Measurements from ENCODE around the gene VAT1L. TPM values are rescaled to one million over a fixed set of nuclear protein-coding genes. Genes with fewer than 3 reads are reported as not detected.
A peak's percentile ranks its signal among the peaks of the same experiment; 100 is the strongest.

Gene VAT1L
- total and polyA plus RNA-seq, 8 donors = 0.32 to 10.7 (median 1.3) TPM

DNA sequence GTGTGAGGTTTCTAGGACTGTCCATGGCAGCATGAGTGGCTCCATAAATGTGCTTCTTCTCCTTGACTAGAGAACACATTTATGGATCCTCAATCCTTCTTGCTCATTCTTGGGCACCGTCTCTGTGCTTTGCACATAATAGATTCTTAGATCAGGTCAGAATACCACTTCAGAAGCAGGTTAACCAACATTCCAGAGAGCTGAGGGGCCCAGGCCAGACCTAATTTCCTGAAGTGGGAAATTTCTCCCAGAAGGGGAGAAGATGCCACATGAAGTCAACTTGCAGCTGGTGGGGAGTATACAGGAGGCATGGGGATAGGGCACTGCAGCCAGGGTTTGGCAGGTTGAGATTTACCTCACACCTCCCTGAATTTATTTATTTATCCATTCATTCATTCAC lies 24.4 kb upstream of the VAT1L start:
- DNase-seq = no peak
- Histone ChIP-seq H3K27me3 (no peaks in the 10 kb centered on the region), H3K4me3 (no peak overlapping the region), H3K9me3 (no peaks in the 10 kb centered on the region), H3K4me1 (peaks cover 0 to 4% (median 0%) of the 10 kb centered on the region in 3 donors), H3K36me3 (no peaks in the 10 kb centered on the region), H3K27ac (no peak overlapping the region)
- 68 to 93% methylated on average over 1 of the region's 1 CpG for WGBS, 2 donors
- FAIRE-seq = no peak
- TF ChIP-seq, protein P1, sequence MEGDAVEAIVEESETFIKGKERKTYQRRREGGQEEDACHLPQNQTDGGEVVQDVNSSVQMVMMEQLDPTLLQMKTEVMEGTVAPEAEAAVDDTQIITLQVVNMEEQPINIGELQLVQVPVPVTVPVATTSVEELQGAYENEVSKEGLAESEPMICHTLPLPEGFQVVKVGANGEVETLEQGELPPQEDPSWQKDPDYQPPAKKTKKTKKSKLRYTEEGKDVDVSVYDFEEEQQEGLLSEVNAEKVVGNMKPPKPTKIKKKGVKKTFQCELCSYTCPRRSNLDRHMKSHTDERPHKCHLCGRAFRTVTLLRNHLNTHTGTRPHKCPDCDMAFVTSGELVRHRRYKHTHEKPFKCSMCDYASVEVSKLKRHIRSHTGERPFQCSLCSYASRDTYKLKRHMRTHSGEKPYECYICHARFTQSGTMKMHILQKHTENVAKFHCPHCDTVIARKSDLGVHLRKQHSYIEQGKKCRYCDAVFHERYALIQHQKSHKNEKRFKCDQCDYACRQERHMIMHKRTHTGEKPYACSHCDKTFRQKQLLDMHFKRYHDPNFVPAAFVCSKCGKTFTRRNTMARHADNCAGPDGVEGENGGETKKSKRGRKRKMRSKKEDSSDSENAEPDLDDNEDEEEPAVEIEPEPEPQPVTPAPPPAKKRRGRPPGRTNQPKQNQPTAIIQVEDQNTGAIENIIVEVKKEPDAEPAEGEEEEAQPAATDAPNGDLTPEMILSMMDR (IDR thresholded peaks at IDR 0.05) = no peak
- no peak for ATAC-seq
- intact Hi-C loops (cut with DNase I) = no loop called here

DNA sequence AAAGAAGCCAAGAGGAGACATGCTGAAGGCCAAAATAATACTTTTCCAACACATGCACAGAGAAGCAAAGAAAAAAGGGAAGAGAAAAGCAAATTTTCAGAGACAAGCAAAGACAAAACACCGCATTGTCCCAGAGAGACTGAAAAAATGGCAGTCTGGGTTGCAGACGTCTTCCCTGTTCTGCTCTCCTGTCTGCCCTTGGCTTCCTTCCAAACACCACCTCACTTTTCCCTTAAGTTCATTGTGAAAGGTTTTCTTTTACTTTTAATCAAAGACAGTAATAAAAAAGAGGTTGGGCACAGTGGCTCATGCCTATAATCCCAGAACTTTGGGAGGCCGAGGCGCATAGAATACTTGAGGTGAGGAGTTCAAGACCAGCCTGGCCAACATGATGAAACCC lies 21.2 kb upstream of the VAT1L start:
- no peak for DNase-seq
- WGBS, 2 donors = 76 to 86% methylated on average over 4 of the region's 4 CpGs
- no peak for ATAC-seq
- Histone ChIP-seq H3K27ac (no peak overlapping the region), H3K36me3 (no peaks in the 10 kb centered on the region), H3K4me1 (peaks cover 0 to 4% (median 0%) of the 10 kb centered on the region in 3 donors), H3K27me3 (no peaks in the 10 kb centered on the region), H3K9me3 (no peaks in the 10 kb centered on the region), H3K4me3 (no peak overlapping the region)
- FAIRE-seq = no peak
- intact Hi-C loops (cut with DNase I) = no loop called here
- TF ChIP-seq, protein P1 (IDR thresholded peaks at IDR 0.05) = no peak

DNA sequence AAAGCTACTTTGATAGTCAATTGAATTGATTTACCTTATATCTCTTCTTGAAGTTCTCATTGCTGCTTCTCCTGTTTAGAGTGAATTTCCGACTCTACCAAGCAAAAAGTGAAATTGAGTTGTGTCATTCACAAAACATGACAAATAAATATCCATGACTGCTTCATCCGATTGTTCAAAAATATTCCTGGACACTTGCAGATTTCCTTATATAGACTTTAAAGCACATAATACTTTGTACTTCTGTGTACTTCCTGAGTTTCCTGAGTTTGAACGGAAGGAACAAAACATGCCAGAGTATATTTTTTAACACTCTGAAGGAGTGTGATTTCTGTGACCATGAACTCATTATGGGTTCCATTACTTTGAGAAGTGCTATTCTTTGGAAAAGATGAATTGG lies 20.5 kb upstream of the VAT1L start:
- DNase-seq (no peak), FAIRE-seq (no peak), ATAC-seq (no peak)
- Histone ChIP-seq H3K27ac (no peak overlapping the region), H3K9me3 (no peaks in the 10 kb centered on the region), H3K36me3 (no peaks in the 10 kb centered on the region), H3K27me3 (no peaks in the 10 kb centered on the region), H3K4me1 (peaks cover 0 to 4% (median 0%) of the 10 kb centered on the region in 3 donors), H3K4me3 (no peak overlapping the region)
- WGBS, 2 donors = 79 to 83% methylated on average over 3 of the region's 3 CpGs
- TF ChIP-seq, protein P1 (IDR thresholded peaks at IDR 0.05) = no peak
- intact Hi-C loops (cut with DNase I) = no loop called here

DNA sequence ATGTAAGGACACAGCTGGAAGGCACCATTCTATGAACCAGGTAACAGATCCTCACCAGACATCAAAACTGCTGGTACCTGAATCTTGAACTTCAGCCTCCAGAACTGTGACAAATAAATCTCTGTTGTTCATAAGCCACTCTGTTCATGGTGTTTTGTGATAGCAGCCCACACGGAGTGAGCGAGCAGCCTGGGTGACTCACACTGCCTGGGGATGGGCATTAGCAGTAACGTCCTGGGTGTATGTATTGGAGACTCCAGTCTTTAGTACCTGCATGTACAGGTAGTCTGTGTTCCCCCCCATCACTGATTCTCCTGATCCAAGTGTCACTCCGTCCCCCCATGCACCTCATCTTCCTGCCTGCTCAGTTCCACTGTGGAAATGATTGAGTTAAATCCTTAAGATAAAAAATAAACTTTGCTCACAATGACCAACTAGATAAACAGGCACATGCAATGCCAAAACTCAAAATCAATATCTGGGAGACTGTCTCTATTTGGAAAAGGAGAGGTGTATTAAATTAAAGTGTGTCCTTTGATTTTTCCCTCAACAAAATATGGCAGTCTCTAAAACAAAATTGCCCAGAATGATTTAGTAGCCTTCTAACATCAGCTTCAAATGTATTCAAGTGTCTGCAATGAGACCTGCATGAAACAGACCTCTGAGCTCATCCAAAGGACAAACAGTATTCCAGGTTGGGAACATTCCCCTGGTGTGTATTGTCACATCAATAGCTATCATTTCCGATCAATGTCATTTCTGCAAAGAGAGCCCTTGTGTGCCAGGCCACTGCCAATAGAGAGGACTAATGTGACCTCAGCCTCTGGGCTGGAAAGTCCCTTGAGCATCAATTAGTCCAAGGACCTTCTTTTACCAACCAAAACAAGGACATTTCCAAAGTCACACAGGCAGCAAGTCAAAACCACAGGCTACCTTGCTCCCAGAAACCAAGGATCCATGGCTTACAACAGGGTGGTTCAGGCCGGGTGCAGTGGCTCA lies 12.2 kb upstream of the VAT1L start:
- Histone ChIP-seq H3K27me3 (no peaks in the 10 kb centered on the region), H3K4me1 (no peaks in the 10 kb centered on the region), H3K27ac (no peak overlapping the region), H3K36me3 (no peaks in the 10 kb centered on the region), H3K4me3 (no peak overlapping the region), H3K9me3 (no peaks in the 10 kb centered on the region)
- intact Hi-C loops (cut with DNase I) = no loop called here
- FAIRE-seq (no peak), ATAC-seq (peak in 3 of 4 donors; percentile 43 to 65 (median 55)), DNase-seq (no peak)
- 41 to 46% methylated on average over 6 of the region's 6 CpGs for WGBS, 2 donors
- TF ChIP-seq, protein P1 (IDR thresholded peaks at IDR 0.05) = no peak

GRCh38 chr16:77777745-77778144 lies 10.6 kb upstream of the VAT1L start:
- intact Hi-C loops (cut with DNase I) = no loop called here
- ATAC-seq = no peak
- H3K4me1 ChIP-seq = no peaks in the 10 kb centered on the region
- H3K36me3 ChIP-seq = no peaks in the 10 kb centered on the region
- no peak overlapping the region for H3K27ac ChIP-seq
- no peak overlapping the region for H3K4me3 ChIP-seq
- H3K9me3 ChIP-seq = no peaks in the 10 kb centered on the region
- WGBS, 2 donors = 94 to 100% methylated on average over 4 of the region's 4 CpGs
- H3K27me3 ChIP-seq = no peaks in the 10 kb centered on the region
- no peak for DNase-seq
- TF ChIP-seq, protein P1 (IDR thresholded peaks at IDR 0.05) = no peak
- FAIRE-seq = no peak

Measured in pancreas (tissue), 10 donors.